ENCODE measurements around the gene INSIG1. TPM values are rescaled to one million over a fixed set of nuclear protein-coding genes. Genes with fewer than 3 reads are reported as not detected.

Gene INSIG1
- total RNA-seq, 1 experiment from 2014 or later = 103 TPM

DNA sequence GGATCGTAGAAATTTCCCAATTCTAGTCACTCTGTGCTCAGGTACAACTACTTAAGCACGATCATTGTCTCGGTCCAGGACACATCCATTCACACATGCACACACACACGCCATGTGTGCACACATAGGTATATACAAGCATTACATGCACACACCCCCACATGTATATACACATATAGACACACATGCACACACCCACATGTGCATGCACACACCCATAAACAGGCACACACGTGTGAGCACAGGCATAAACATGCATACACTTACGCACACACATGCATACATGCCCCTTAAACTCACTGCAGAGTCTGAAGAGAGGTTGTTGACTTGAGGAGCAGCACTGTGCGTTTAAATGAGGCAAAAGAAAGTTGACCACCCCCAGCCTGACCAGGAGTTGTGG is 32.5 kb upstream of the INSIG1 start:
- CTCF ChIA-PET = no interaction called here
- no TSS peak for BruUV-seq (replicated peaks)
- Histone ChIP-seq H3K4me1 (replicated peaks; ENCODE audit: insufficient read depth) (peaks cover 26% of the 10 kb centered on the region), H3K36me3 (ENCODE audit: low read depth) (no peaks in the 10 kb centered on the region), H3K4me3 (no peak overlapping the region), H2AFZ (no peak overlapping the region), H3K79me2 (ENCODE audit: low read depth) (no peaks in the 10 kb centered on the region), H3K9me2 (ENCODE audit: insufficient read depth) (no peaks in the 10 kb centered on the region), H4K20me1 (ENCODE audit: insufficient read depth) (no peaks in the 10 kb centered on the region), H3K4me2 (no peak overlapping the region), H3F3A (ENCODE audit: insufficient read depth, low read depth) (peaks cover 22% of the 10 kb centered on the region; the same call in 1 of the 2 replicates), H3K9me3 (ENCODE audit: insufficient read depth, low read depth) (no peaks in the 10 kb centered on the region), H3K27ac (no peak overlapping the region), H3K27me3 (ENCODE audit: insufficient read depth, low read depth) (peaks cover 6% of the 10 kb centered on the region; the same call in 1 of the 2 replicates)
- intact Hi-C loops (cut with micrococcal nuclease; ENCODE audit: unreplicated experiment) = no loop called here
- DNase-seq = no peak
- POLR2A ChIA-PET (ENCODE audit: unreplicated experiment) = no interaction called here
- TF ChIP-seq, protein P1, sequence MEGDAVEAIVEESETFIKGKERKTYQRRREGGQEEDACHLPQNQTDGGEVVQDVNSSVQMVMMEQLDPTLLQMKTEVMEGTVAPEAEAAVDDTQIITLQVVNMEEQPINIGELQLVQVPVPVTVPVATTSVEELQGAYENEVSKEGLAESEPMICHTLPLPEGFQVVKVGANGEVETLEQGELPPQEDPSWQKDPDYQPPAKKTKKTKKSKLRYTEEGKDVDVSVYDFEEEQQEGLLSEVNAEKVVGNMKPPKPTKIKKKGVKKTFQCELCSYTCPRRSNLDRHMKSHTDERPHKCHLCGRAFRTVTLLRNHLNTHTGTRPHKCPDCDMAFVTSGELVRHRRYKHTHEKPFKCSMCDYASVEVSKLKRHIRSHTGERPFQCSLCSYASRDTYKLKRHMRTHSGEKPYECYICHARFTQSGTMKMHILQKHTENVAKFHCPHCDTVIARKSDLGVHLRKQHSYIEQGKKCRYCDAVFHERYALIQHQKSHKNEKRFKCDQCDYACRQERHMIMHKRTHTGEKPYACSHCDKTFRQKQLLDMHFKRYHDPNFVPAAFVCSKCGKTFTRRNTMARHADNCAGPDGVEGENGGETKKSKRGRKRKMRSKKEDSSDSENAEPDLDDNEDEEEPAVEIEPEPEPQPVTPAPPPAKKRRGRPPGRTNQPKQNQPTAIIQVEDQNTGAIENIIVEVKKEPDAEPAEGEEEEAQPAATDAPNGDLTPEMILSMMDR (conservative IDR thresholded peaks at IDR 0.05) = no peak
- TF ChIP-seq EZH2 (IDR thresholded peaks at IDR 0.05; ENCODE audit: low read depth) = no peak

DNA sequence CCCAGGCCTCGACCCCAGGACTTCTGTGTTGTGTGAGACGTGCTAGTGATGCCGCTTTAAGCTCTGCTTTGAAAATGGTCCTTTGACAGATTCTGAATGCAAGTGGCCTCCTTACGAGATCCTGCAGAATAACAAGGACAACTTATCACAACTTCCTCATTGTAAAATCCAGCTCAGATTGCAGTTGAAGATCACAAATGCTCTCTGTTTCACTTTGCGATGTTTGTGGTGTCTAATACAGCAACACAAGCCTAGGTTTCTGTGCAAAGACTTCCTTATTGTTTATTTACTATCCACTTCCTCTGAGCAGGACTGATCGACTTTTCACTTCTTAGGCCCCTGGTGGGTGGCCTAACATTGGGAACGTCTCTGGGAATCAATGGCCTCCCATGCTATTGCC is 31.7 kb upstream of the INSIG1 start:
- Histone ChIP-seq H3K9me2 (ENCODE audit: insufficient read depth) (no peaks in the 10 kb centered on the region), H3K4me2 (no peak overlapping the region), H2AFZ (no peak overlapping the region), H3F3A (ENCODE audit: insufficient read depth, low read depth) (peaks cover 30% of the 10 kb centered on the region; the same call in 1 of the 2 replicates), H3K4me3 (no peak overlapping the region), H3K36me3 (ENCODE audit: low read depth) (no peaks in the 10 kb centered on the region), H3K27me3 (ENCODE audit: insufficient read depth, low read depth) (peaks cover 6% of the 10 kb centered on the region; the same call in 1 of the 2 replicates), H3K4me1 (replicated peaks; ENCODE audit: insufficient read depth) (peaks cover 35% of the 10 kb centered on the region), H3K27ac (no peak overlapping the region), H4K20me1 (ENCODE audit: insufficient read depth) (no peaks in the 10 kb centered on the region), H3K79me2 (ENCODE audit: low read depth) (no peaks in the 10 kb centered on the region), H3K9me3 (ENCODE audit: insufficient read depth, low read depth) (no peaks in the 10 kb centered on the region)
- ChIA-PET CTCF (no interaction called here), POLR2A (ENCODE audit: unreplicated experiment) (no interaction called here)
- TF ChIP-seq EZH2 (IDR thresholded peaks at IDR 0.05; ENCODE audit: low read depth) = no peak
- TF ChIP-seq, protein P1 (conservative IDR thresholded peaks at IDR 0.05) = no peak
- BruUV-seq (replicated peaks) = no TSS peak
- DNase-seq = no peak
- intact Hi-C loops (cut with micrococcal nuclease; ENCODE audit: unreplicated experiment) = no loop called here

DNA sequence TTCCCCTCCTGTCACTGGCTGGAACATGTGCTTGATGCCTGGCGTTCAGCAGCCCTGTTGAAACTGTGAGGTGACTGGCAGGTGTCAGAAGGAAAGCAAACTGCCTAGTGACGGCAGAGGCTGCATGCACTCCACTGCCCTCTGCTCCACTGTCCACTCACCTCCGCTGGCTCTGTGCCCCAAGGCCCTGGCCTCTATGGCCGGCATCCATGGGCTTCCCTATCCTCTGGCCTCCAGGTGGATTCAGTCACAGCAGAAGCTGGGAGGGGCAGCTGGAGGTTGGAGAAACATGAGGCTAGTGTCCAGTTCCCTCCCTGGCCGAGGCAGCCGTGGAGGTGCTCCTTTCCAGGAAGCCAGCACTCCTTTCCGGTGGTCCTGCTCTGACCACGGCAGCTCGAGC is 31.2 kb upstream of the INSIG1 start:
- no peaks in the 10 kb centered on the region for H3K9me3 ChIP-seq (ENCODE audit: insufficient read depth, low read depth)
- CTCF ChIA-PET = no interaction called here
- DNase-seq = no peak

More for the DNA sequence above, 31.2 kb upstream of the INSIG1 start:
- intact Hi-C loops (cut with micrococcal nuclease; ENCODE audit: unreplicated experiment) = no loop called here
- Histone ChIP-seq H3K4me3 (no peak overlapping the region), H3K4me1 (replicated peaks; ENCODE audit: insufficient read depth) (peaks cover 38% of the 10 kb centered on the region), H3K79me2 (ENCODE audit: low read depth) (no peaks in the 10 kb centered on the region; the same call in 1 of the 2 replicates), H3F3A (ENCODE audit: insufficient read depth, low read depth) (peaks cover 34% of the 10 kb centered on the region; the same call in 1 of the 2 replicates), H4K20me1 (ENCODE audit: insufficient read depth) (no peaks in the 10 kb centered on the region), H3K27ac (no peak overlapping the region), H3K9me2 (ENCODE audit: insufficient read depth) (no peaks in the 10 kb centered on the region), H3K27me3 (ENCODE audit: insufficient read depth, low read depth) (peaks cover 6% of the 10 kb centered on the region; the same call in 1 of the 2 replicates), H2AFZ (no peak overlapping the region), H3K36me3 (ENCODE audit: low read depth) (no peaks in the 10 kb centered on the region), H3K4me2 (no peak overlapping the region)
- no peak for TF ChIP-seq EZH2 (IDR thresholded peaks at IDR 0.05; ENCODE audit: low read depth)
- TF ChIP-seq, protein P1 (conservative IDR thresholded peaks at IDR 0.05) = no peak
- no TSS peak for BruUV-seq (replicated peaks)
- POLR2A ChIA-PET (ENCODE audit: unreplicated experiment) = no interaction called here

All from PC-9 (cell line).